GM12874 (cell line): ENCODE data around the gene SLC43A2.

ENCODE experiments used
- TF ChIP-seq, protein P1 (sequence below): IDR thresholded peaks from 2 replicates; pipeline ENCODE4 v1.5.1; 2011; ENCODE audit warnings: low read depth, mild to moderate bottlenecking, control low read depth, low read length, moderate library complexity; ENCODE audit not compliant: insufficient read depth

Gene SLC43A2

GRCh38 chr17:1541367-1541904 is 87.2 kb downstream of the SLC43A2 start:
- TF ChIP-seq, protein P1, sequence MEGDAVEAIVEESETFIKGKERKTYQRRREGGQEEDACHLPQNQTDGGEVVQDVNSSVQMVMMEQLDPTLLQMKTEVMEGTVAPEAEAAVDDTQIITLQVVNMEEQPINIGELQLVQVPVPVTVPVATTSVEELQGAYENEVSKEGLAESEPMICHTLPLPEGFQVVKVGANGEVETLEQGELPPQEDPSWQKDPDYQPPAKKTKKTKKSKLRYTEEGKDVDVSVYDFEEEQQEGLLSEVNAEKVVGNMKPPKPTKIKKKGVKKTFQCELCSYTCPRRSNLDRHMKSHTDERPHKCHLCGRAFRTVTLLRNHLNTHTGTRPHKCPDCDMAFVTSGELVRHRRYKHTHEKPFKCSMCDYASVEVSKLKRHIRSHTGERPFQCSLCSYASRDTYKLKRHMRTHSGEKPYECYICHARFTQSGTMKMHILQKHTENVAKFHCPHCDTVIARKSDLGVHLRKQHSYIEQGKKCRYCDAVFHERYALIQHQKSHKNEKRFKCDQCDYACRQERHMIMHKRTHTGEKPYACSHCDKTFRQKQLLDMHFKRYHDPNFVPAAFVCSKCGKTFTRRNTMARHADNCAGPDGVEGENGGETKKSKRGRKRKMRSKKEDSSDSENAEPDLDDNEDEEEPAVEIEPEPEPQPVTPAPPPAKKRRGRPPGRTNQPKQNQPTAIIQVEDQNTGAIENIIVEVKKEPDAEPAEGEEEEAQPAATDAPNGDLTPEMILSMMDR = no peak

DNA sequence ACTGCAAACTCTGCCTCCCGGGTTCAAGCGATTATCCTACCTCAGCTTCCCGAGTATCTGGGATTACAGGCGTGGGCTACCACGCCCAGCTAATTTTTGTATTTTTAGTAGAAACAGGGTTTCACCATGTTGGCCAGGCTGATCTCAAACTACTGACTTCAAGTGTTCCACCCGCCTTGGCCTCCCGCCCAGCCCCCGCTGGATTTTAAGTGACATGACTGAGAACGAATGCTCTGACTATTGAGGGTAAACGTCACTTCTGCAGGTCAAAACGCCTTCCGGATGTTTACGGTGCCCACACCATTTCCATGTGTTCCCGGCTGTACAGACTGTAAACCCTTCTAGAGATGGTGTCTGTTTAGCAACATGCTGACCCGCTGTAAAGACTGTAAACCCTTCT is 88.8 kb downstream of the SLC43A2 start:
- TF ChIP-seq, protein P1 = no peak

- TF ChIP-seq, protein P1 = no peak
These were observed 92.9 kb downstream of the SLC43A2 start for GRCh38 chr17:1535737-1536136.

GRCh38 chr17:1533661-1534325 is 94.8 kb downstream of the SLC43A2 start:
- TF ChIP-seq, protein P1 = no peak

DNA sequence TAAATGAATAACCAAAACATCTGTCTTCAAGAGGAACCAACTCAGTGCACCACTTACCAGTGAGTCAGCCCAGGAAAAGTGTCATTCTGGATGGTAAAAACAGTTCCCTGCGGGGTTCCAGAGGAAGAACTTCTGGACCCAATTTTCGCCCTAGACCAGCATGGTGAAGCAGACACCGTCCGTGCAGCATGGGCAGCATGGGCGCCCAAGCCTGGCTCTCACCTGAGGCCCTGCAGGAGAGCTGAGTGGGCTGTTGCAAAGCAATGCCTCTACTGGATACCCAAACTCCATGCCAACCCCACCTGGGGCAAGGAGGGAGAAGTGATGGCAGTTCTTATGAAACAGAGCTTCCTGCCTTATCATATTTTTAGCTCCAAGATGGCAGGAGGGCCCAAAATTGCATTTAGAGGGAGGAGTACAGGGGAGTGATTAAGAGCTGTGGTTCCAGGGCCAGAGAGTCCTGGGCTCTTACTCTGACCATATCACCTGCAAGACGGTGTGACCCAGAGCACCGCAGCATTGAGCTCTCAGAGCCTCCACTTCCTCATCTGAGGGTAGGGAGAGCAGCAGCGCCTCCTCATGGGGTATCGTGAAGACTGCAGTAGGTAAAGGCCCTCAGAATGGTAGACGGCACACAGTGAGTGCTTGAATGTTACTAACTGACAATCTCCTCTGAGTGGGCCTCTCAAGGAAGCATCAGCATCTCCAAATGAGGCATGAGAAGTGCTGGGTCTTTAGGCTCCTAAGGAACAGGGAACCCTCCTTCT is 95.6 kb downstream of the SLC43A2 start:
- TF ChIP-seq, protein P1 = peak; percentile 73

DNA sequence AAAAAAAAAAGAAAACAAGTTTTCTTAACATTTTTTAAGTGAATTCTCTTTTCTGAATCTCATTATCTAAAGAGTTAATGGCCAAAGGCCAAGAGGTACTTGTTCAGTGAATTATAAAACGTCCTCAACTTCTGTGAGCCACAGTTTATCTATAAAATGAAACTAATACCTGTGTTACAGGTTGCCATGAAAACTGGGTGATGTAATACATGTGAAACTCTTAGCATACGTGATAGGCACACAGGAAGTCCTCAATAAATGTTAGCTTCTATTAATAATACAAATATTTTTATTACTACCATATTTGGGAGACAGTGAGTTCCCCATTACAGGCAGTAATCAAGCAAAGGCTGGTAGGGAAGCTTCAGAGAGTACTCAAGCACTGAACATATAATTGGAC is 98.8 kb downstream of the SLC43A2 start:
- TF ChIP-seq, protein P1 = no peak

DNA sequence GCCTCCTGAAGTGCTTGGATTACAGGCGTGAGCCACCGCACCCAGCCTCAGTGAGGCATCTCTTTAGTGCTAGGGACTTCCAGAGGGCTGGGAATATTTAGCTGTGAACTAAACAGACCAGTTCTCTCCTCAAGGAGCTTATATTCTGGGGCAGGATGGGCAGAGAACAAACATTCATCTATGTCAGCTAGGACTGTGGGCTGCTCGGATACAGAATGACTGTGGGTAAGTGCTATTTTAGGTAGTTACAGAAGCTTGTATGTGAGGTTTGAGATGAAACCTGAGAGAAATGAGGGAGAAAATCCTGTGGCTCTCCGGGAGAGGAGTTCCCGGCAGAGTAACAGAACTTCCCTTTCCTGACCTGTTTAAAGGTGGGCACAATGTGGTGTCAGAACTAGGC is 106.0 kb downstream of the SLC43A2 start:
- TF ChIP-seq, protein P1 = no peak
